NCI-H526 treated with DMSO at 0.1 percent for 48 hours (cell line): ENCODE data around the gene TAOK3.
"Not testable (repeated sequence)": the region's sequence is repeated elsewhere in the genome, so short reads cannot be mapped to it uniquely, and the experiment has no call there.

Experiments
- DNase-seq: peaks from one replicate; lab custom pipeline; 2025; lab: John Stamatoyannopoulos, UW

Gene TAOK3

GRCh38 chr12:118137148-118137678 lies 235.5 kb downstream of the TAOK3 start:
- no peak for DNase-seq

GRCh38 chr12:118136559-118137003 lies 236.1 kb downstream of the TAOK3 start:
- DNase-seq: peak; percentile 43

DNA sequence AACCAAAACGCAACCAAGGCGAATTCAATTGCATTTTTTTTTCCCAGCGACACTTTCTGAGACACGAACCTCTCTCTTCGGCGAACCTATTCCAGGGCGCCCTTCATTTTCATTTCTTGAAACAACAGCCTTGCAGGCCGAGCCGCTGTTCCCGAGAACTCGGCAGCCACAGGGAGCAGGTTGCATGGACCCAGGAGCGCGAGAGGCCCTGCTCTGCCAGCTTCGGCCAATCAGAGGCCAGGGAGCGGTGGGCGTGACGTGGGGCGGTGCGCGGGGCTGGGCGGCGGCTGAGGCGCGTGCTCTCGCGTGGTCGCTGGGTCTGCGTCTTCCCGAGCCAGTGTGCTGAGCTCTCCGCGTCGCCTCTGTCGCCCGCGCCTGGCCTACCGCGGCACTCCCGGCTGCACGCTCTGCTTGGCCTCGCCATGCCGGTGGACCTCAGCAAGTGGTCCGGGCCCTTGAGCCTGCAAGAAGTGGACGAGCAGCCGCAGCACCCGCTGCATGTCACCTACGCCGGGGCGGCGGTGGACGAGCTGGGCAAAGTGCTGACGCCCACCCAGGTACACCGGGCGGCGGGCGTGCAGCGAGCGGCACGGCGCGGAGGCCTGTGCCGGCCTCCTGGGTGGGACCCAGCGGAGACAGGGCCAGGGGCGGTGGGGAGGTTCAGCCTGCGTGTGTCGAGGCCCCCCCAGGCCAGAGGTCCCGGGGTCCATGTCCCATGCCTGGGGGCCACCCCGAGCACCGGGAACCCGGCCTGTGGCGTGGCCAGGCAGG lies 236.7 kb downstream of the TAOK3 start, which contains the start of gene PEBP1:
Gene PEBP1 (plus strand): TSS at position 337 of the 771 bp plus-strand sequence. CDS start 86 bp downstream, at position 423.
- peak; percentile 91 for DNase-seq

- not testable (repeated sequence) for DNase-seq
Measured at GRCh38 chr12:118129436-118129835, 243.3 kb downstream of the TAOK3 start.

DNA sequence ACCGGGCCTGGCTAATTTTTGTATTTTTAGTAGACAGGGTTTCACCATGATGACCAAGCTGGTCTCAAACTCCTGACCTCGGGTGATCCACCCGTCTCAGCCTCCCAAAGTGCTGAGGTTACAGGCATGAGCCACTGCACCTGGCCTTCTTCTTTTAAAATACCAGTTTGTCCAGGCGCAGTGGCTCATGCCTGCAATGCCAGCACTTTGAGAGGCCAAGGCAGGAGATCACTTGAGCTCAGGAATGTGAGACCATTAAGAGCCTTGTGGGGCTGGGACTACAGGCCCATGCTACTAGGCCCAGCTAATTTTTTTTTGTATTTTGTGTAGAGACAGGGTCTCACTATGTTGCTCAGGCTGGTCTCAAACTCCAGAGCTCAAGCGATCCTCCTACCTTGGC lies 244.8 kb downstream of the TAOK3 start:
- DNase-seq: no peak

- DNase-seq: no peak
Measured at GRCh38 chr12:118126119-118126757, 246.5 kb downstream of the TAOK3 start.

DNA sequence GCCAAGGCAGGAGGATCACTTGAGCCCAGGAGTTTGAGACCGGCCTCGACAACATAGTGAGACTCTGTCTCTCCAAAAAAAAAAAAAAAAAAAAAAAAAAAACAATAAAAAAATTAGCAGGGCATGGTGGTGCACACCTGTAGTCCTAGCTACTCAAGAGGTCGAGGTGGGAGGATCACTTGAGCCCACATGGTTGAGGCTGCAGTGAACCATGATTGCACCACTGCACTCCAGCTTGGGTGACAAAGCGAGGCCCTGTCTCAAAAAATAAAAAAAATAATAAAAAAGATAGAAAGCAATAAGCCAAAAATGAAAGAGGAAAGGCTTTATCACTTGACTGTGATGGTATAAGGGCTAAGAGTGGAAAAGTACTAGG lies 247.0 kb downstream of the TAOK3 start:
- DNase-seq: no peak

DNA sequence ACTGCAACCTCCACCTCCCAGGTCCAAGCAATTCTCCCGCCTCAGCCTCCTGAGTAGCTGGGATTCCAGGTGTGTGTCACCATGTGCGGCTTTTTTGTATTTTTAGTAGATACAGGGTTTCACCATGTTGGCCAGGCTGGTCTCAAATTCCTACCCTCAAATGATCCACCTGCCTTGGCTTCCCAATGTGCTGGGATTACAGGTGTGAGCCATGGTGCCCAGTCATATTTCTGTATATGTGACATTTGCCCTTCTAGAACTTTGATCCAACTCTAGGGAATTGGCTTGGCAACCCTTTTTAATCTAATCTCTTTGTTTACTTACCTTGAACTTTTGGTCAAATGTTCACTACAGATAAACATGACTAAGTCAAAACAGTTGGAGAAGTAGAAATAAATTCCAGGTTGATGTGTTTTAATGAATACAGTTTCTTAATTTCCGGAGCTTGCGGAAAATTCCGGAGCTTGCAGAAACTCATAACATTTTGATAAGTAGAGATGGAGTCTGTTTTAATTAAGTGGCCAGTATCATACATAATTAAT lies 248.3 kb downstream of the TAOK3 start:
- DNase-seq: no peak

- DNase-seq: no peak
Measured at GRCh38 chr12:118122264-118122663, 250.4 kb downstream of the TAOK3 start.

DNA sequence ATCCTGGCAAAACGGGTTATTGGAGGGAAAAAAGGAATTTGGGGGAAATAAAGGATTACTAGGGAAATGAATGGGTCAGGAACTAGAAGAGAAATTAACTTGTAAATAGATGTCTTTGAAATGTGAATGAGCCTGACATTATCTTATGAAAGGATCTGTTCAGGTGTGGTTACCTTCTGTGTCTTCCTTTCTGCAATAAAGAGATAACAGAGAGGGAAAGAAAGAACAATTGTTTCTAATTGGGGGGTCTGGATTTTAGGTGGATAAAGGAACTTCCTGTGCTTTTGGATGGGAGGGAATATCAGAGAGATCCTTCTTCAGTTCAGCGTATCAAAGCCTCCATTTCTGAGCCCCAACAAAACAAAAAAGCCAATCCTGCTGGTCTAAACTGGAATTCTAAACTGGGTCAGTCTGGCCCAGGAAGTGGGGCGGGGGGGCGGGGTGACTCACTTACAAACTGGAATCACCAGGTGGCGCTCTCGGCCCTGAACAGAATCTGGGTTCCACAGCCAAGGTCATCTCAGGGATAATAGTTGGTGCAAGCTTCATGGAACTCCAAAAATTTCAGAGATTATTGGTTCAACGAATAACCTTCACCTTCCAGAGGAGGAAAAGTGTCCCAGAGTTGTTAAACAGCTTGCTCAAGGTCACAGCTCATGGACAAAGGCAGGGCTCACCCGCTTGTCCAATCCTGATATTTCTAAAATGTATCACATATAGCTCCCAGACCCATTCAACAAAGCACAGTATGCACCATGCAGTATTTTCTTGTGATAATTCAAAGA lies 251.9 kb downstream of the TAOK3 start:
- DNase-seq: no peak

- DNase-seq: no peak
Measured at GRCh38 chr12:118119449-118119879, 253.2 kb downstream of the TAOK3 start.

DNA sequence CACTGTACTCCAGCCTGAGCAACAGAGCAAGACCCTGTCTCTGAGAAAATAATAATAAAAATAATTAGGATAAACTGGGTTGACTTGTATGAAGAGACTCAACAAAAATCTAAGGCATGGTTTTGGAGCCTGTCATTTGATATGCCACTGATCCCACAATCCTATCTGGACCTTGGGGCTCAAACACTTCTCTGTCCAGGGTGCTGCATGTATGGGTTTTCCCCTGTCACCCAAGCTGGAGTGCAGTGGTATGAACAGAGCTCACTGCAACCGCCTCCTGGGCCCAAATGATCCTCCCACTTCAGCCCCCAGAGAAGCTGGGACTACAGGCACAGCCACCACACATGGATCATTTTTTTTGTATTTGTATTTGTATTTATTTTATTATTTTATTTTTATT lies 263.6 kb downstream of the TAOK3 start:
- DNase-seq: no peak

GRCh38 chr12:118107694-118108093 lies 265.0 kb downstream of the TAOK3 start:
- DNase-seq: no peak

GRCh38 chr12:118107011-118107410 lies 265.7 kb downstream of the TAOK3 start:
- DNase-seq: no peak

GRCh38 chr12:118103601-118104382 lies 268.9 kb downstream of the TAOK3 start, which contains the start of gene VSIG10:
Gene VSIG10, minus strand, starts transcription at chr12:118104011. Its CDS starts 340 bp downstream, at chr12:118103671.
- peak; percentile 54 for DNase-seq

- peak; percentile 38 for DNase-seq
Measured at GRCh38 chr12:118103201-118103600, 269.5 kb downstream of the TAOK3 start.

GRCh38 chr12:118102609-118103008 lies 270.1 kb downstream of the TAOK3 start:
- no peak for DNase-seq

GRCh38 chr12:118102070-118102469 lies 270.6 kb downstream of the TAOK3 start:
- DNase-seq: no peak

GRCh38 chr12:118101051-118101450 lies 271.7 kb downstream of the TAOK3 start:
- no peak for DNase-seq
